ENCODE data around the gene NFYA. TPM values are rescaled to one million over a fixed set of nuclear protein-coding genes. Genes with fewer than 3 reads are reported as not detected.
A peak's percentile ranks its signal among the peaks of the same experiment; 100 is the strongest.

Gene NFYA
- total RNA-seq, 1 donor from 2014 or later = 9.8 TPM

DNA sequence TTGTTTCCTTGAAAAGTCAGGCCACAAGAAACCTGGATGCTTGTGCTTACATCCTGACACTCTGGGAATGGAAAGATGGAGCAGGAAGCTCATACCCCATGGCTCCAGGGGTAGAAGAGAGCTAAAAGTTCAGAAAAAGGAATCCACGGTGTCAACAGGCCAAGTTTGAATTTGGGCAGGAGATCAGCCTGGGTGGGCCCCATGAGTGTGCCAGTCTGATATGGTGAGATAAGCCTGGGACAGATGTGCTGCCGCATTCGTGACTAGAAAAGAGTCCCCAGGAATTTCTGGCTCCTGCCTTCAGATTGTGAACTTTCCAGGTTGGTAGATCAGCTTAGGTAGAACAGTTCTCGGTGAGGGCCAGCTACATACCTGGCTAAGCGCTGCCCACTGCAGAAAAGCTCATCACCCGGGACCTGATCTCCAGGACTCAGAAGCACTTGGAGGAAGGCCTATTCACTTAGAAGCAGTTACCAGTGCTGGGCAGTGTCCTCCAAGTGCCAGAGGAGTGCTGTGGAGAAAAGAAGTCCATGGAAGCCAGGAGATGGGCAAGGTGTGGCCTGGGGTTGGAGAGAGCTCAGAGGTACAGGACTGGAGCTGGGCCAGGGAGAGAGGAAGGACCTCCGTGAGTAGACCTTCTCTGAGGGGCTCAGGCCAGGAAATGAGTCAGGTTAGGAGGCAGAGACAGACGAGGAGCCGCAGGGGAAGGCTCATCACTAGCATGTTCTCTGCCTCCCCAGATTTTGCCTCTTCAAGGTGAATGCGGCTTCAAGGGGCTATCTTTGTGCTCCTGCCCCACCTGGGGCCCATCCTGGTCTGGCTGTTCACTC lies 30.3 kb upstream of the NFYA start, which contains the start of gene TSPO2:
TSS of gene TSPO2 (plus strand) at position 242 of the 830 bp plus-strand sequence. CDS start at position 761, 519 bp downstream.
- intact Hi-C loops (cut with DNase I) = no loop called here
- ATAC-seq (no peak), DNase-seq (ENCODE audit: missing footprints) (no peak)

GRCh38 chr6:41043151-41043550 lies 29.6 kb upstream of the NFYA start:
- no peak for ATAC-seq
- intact Hi-C loops (cut with DNase I) = no loop called here
- no peak for DNase-seq (ENCODE audit: missing footprints)

DNA sequence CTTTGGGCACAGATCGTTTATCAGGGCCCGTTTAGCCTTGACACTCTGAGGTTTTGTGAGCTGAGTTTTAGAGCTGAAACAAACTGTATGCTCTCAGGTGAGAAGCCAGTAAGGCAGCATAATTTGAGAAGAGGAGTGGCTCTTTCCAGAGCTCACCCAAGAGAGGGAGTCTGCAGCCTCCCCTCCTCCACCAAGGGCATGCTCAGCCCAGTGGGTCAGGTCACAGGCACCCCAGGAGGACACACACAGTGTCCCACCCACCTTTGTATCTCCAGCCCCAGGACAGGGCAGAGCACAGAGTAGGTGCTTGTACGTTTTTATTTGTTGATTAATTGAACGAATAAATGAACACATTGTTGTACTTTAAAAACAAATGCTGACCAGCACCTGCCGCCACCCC lies 27.1 kb upstream of the NFYA start:
- DNase-seq (ENCODE audit: missing footprints) = no peak
- ATAC-seq = no peak
- intact Hi-C loops (cut with DNase I) = no loop called here

- no peak for DNase-seq (ENCODE audit: missing footprints)
- no peak for ATAC-seq
- intact Hi-C loops (cut with DNase I) = no loop called here
Observed at GRCh38 chr6:41046084-41046483, 26.7 kb upstream of the NFYA start.

GRCh38 chr6:41047306-41047705 lies 25.5 kb upstream of the NFYA start:
- ATAC-seq (no peak), DNase-seq (ENCODE audit: missing footprints) (no peak)
- intact Hi-C loops (cut with DNase I) = no loop called here

DNA sequence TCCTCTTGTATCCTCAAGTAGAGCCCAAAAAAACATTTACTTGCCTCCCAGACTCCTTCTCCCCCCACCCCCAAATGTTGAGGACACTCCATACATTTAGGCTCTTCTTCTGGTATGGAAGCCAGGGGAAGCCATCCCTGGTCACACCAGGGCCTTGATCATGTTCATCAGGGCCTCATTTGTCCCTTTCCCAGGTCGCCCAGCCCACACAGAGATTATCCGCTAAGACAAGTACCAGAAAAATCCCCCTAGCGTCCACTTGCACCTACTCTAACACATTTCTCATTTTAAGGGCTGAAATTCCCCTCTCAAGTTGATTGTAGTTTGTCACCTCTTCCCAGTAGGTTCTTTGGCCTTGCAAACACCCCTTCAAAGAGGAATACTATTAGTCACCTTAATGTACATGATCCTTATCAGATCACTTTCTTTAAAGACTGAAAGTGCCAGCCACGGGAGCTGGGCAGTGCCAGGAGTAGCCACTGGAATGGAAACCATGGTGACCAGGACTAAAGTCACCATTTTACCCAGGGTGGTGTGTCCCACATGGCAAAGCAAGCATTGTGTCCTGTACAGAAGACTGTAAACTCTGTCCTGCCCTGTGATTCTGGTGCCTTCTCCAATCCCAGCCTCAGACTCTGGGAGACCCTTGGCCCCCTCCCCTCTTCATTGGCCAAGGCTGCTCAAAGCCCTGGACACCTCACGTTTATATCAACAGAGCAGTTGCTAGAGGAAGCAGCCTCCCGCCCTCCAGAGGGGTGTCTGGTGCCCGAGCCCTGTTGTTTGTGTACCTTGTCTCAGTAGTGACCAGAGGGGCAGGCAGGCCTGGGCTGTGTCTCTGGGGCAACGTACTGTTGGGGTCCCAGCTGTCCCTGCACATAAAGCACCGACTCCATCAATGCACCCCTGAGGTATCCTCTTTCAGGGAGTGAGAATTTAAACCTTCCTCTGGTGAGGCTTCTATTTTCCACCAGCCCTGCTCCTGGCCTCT lies 24.7 kb upstream of the NFYA start:
- ATAC-seq (no peak), DNase-seq (ENCODE audit: missing footprints) (no peak)
- intact Hi-C loops (cut with DNase I) = no loop called here

GRCh38 chr6:41049521-41049920 lies 23.3 kb upstream of the NFYA start:
- intact Hi-C loops (cut with DNase I) = no loop called here
- DNase-seq (ENCODE audit: missing footprints) (no peak), ATAC-seq (peak; percentile 24)

DNA sequence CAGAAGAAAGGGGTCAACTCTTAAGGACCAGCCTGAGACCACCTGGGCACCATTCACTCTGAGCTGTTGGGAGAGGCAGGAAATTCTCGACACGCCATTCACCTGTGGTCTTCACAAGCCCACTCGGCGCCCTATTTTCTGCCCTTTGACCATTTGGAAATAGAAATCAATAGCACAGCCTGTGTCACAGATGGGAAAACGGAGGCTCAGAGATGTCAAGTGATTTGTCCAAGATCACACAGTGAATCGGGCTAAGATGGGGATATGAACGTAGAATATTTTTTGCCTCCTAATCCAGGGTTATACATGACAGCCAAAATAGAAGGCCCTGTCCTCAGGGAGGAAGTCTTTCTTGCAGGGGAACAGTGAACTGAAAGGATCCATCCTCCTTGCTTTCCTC lies 22.8 kb upstream of the NFYA start:
- intact Hi-C loops (cut with DNase I) = no loop called here
- DNase-seq (ENCODE audit: missing footprints) (no peak), ATAC-seq (no peak)

DNA sequence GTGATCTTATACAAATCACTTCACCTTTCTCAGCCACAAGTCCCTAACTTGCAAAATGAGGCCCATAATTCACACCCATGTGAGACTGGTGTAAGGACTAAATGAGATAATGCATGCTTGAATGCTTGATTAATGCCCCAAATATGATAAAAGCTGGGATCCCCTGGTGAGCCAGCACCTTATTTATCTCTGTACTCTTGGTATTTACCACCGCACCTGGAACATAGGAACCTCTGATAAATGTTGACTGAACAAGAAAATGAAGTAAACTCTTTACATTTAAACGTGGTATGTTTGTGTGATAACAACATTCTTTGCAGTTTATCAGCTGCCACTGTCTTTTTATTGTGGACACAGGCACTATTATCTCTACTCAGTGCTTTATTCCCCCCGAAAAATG lies 22.2 kb upstream of the NFYA start:
- intact Hi-C loops (cut with DNase I) = no loop called here
- ATAC-seq (no peak), DNase-seq (ENCODE audit: missing footprints) (no peak)

GRCh38 chr6:41051873-41052272 lies 20.9 kb upstream of the NFYA start:
- intact Hi-C loops (cut with DNase I) = no loop called here
- DNase-seq (ENCODE audit: missing footprints) (no peak), ATAC-seq (no peak)

- DNase-seq (ENCODE audit: missing footprints) (peak; percentile 82), ATAC-seq (peak; percentile 90)
- intact Hi-C loops (cut with DNase I) = no loop called here
Observed at GRCh38 chr6:41053041-41053440, 19.7 kb upstream of the NFYA start, which contains the start of gene APOBEC2. TSS of gene APOBEC2 (plus strand) at chr6:41053202. CDS start at chr6:41053348, 146 bp downstream.

- ATAC-seq (no peak), DNase-seq (ENCODE audit: missing footprints) (no peak)
- intact Hi-C loops (cut with DNase I) = no loop called here
Observed at GRCh38 chr6:41054511-41054910, 18.3 kb upstream of the NFYA start.

- intact Hi-C loops (cut with DNase I) = no loop called here
- DNase-seq (ENCODE audit: missing footprints) (no peak), ATAC-seq (peak; percentile 70)
Observed at GRCh38 chr6:41055149-41055548, 17.6 kb upstream of the NFYA start.

GRCh38 chr6:41056768-41057490 lies 15.8 kb upstream of the NFYA start:
- ATAC-seq (no peak), DNase-seq (ENCODE audit: missing footprints) (no peak)
- intact Hi-C loops (cut with DNase I) = no loop called here

- ATAC-seq (no peak), DNase-seq (ENCODE audit: missing footprints) (no peak)
- intact Hi-C loops (cut with DNase I) = no loop called here
Observed at GRCh38 chr6:41058783-41059181, 14.0 kb upstream of the NFYA start.

DNA sequence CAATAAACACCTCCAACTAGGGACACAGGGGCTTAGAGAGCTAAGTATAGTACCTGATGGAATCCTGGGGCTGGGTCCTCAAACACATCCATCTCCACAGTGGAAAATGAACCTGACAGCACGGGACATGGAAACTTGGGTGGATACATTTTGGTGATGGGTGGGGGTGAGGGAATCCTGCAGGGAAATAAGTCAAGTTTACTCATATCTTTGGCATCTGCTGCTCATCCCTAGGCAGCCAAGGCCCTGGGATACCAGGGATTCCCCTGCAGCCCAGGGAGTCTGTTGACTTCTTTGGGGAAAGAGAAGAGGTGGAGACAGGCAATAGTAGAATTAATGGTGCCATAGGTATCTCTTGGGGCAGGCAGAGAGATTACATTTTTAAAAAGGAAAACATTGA lies 13.2 kb upstream of the NFYA start:
- DNase-seq (ENCODE audit: missing footprints) (no peak), ATAC-seq (no peak)
- intact Hi-C loops (cut with DNase I) = no loop called here

DNA sequence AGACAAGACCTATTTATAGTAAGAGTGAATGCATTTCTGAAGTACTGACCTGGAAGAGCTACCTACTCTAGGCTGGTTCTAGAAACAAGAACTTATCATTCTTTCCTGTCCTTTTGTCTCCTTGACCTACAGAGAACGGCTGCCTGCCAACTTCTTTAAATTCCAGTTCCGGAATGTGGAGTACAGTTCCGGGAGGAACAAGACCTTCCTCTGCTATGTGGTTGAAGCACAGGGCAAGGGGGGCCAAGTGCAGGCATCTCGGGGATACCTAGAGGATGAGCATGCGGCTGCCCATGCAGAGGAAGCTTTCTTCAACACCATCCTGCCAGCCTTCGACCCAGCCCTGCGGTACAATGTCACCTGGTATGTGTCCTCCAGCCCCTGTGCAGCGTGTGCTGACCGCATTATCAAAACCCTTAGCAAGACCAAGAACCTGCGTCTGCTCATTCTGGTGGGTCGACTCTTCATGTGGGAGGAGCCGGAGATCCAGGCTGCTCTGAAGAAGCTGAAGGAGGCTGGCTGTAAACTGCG lies 11.5 kb upstream of the NFYA start:
- no peak for DNase-seq (ENCODE audit: missing footprints)
- no peak for ATAC-seq
- intact Hi-C loops (cut with DNase I) = loop anchor here (5.0 kb wide), 1 partner anchor 64 kb away; no protein-coding TSS in a partner anchor

- no peak for ATAC-seq
- DNase-seq (ENCODE audit: missing footprints) = no peak
- intact Hi-C loops (cut with DNase I) = loop anchor here (5.0 kb wide), 1 partner anchor 65 kb away; no protein-coding TSS in a partner anchor
Observed at GRCh38 chr6:41062056-41062455, 10.7 kb upstream of the NFYA start.

GRCh38 chr6:41063884-41064285 lies 8.9 kb upstream of the NFYA start:
- ATAC-seq = peak; percentile 47
- DNase-seq (ENCODE audit: missing footprints) = no peak
- intact Hi-C loops (cut with DNase I) = loop anchor here (5.0 kb wide), 1 partner anchor 67 kb away; no protein-coding TSS in a partner anchor
